Caco-2 (cell line): ENCODE data around the gene SLC30A10. TPM values are rescaled to one million over a fixed set of nuclear protein-coding genes. Genes with fewer than 3 reads are reported as not detected.
"Not testable (repeated sequence)": the region's sequence is repeated elsewhere in the genome, so short reads cannot be mapped to it uniquely, and the experiment has no call there.

ENCODE experiments used
- BruUV-seq: library from RNA; stranded (reverse); fragments of 400-500 nt; replicated peaks from 2 replicates; lab custom pipeline; 2021; lab: Mats Ljungman, UMichigan
- CTCF ChIA-PET: fragments of 300-600 bp; sonication (Branson Sonifier 250); formaldehyde crosslinking; loops from one replicate; lab custom pipeline; 2022; ENCODE audit warnings: antibody characterized with exemption; lab: Charles Lee
- POLR2A ChIA-PET: fragments of 300-600 bp; sonication (Branson Sonifier 250); formaldehyde crosslinking; loops from one replicate; lab custom pipeline; 2022; ENCODE audit warnings: antibody characterized with exemption; lab: Charles Lee
- DNase-seq, 2 experiments: peaks; one replicate each; pipeline versions ENCODE4 v3.0.0 to v3.0.0-alpha.2; 2020 to 2022
- H3K27me3 ChIP-seq: replicated peaks from 2 replicates; pipeline ENCODE4 v1.6.0; 2011; ENCODE audit warnings: low read length; ENCODE audit not compliant: control insufficient read depth, insufficient read depth
- H3K36me3 ChIP-seq: 2 replicates; pipeline ENCODE4 v1.5.1; 2011; ENCODE audit warnings: low read length; ENCODE audit not compliant: control insufficient read depth, insufficient read depth
- H3K4me1 ChIP-seq: fragments of 250-450 bp; sonication (Bioruptor Pico); 2 replicates; pipeline ENCODE4 v1.5.1; 2020; ENCODE audit warnings: mild to moderate bottlenecking
- H3K4me3 ChIP-seq: 2 replicates; pipeline ENCODE4 v1.5.1; 2011; ENCODE audit warnings: low read depth, mild to moderate bottlenecking, control low read depth, low read length
- H3K9me3 ChIP-seq: fragments of 250-450 bp; sonication (Bioruptor Pico); 2 replicates; pipeline ENCODE4 v1.5.1; 2020; ENCODE audit warnings: mild to moderate bottlenecking, moderate library complexity
- H3K27ac Mint-ChIP-seq: one replicate; pipeline ENCODE4 v1.8.0; 2022; ENCODE audit warnings: mixed read lengths; ENCODE audit not compliant: unreplicated experiment
- H3K27me3 Mint-ChIP-seq: one replicate; pipeline ENCODE4 v1.8.0; 2022; ENCODE audit warnings: mixed read lengths; ENCODE audit not compliant: insufficient read depth, unreplicated experiment
- H3K36me3 Mint-ChIP-seq: one replicate; pipeline ENCODE4 v1.8.0; 2022; ENCODE audit warnings: mild to moderate bottlenecking, mixed read lengths; ENCODE audit not compliant: insufficient read depth, unreplicated experiment
- H3K4me1 Mint-ChIP-seq: one replicate; pipeline ENCODE4 v1.8.0; 2022; ENCODE audit warnings: low read depth, mixed read lengths; ENCODE audit not compliant: unreplicated experiment
- H3K4me3 Mint-ChIP-seq: one replicate; pipeline ENCODE4 v1.8.0; 2022; ENCODE audit warnings: mild to moderate bottlenecking, moderate library complexity, mixed read lengths; ENCODE audit not compliant: unreplicated experiment
- H3K9me3 Mint-ChIP-seq: one replicate; pipeline ENCODE4 v1.8.0; 2022; ENCODE audit warnings: mixed read lengths; ENCODE audit not compliant: unreplicated experiment
- intact Hi-C: fragments of 100-400 bp; cut with micrococcal nuclease; formaldehyde crosslinking; loops from one replicate; pipeline ENCODE4 v1.10.0; 2022; ENCODE audit not compliant: unreplicated experiment
- total RNA-seq: library from RNA; stranded (reverse); gene quantifications from 2 replicates; pipeline ENCODE4 v1.2.3, GENCODE V29; 2022
- TF ChIP-seq, protein P1 (sequence below), 2 experiments: fragments of 200-600 bp in 1 of 2; IDR thresholded peaks; 1 replicate in 1 of 2; 2 replicates in 1 of 2; pipeline versions ENCODE4 v1.5.1 to v1.8.0; 2011 to 2022; ENCODE audit warnings: antibody characterized with exemption in 1 of 2, control low read depth in 1 of 2, inconsistent platforms in 1 of 2, low read depth in 1 of 2, low read length in 1 of 2, mild to moderate bottlenecking in 1 of 2, moderate library complexity in 1 of 2; ENCODE audit not compliant: insufficient read depth in 1 of 2, severe bottlenecking in 1 of 2, unreplicated experiment in 1 of 2

SLC30A10 gene
- total RNA-seq, 1 experiment from 2014 or later: 0.39 TPM

DNA sequence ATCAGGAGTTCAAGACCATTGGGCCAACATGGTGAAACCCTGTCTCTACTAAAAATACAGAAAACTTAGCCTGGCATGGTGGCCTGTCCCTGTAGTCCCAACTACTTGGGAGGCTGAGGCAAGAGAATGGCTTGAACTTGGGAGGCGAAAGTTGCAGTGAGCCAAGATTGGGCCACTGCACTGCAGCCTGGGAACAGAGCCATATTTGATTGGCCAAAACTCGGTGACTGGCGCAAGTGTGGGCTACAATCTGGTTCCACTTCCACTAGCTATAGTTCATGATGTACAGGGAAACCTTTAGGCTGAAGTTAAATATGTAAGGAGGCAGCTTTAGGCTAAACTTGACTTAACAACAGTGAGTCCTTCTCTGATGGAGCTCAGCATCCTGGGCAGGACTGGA lies 20.2 kb downstream of the SLC30A10 start:
- peaks cover under 1% of the 10 kb centered on the region for H3K36me3 Mint-ChIP-seq
- H3K27ac Mint-ChIP-seq: no peak overlapping the region
- CTCF ChIA-PET: no interaction called here

DNA sequence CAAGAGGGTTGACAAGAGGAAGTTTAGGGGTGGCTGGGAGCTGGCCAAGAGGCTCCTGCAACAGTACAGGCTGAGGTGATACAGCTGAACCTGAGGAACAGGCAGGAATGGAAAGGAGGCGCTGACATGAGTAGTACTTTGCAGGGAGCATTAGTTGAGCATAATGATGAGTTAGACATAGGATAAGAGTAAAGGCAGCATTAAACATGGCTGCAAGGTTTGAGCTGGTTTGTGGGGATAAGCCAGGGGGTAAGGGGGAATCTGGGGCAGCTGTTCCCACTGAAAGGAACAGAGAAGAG lies 20.6 kb downstream of the SLC30A10 start:
- Histone ChIP-seq H3K9me3 (no peaks in the 10 kb centered on the region), H3K36me3 (no peaks in the 10 kb centered on the region), H3K4me3 (no peak overlapping the region), H3K4me1 (no peaks in the 10 kb centered on the region), H3K27me3 (no peaks in the 10 kb centered on the region)
- H3K4me3 Mint-ChIP-seq: no peak overlapping the region
- TF ChIP-seq, protein P1, sequence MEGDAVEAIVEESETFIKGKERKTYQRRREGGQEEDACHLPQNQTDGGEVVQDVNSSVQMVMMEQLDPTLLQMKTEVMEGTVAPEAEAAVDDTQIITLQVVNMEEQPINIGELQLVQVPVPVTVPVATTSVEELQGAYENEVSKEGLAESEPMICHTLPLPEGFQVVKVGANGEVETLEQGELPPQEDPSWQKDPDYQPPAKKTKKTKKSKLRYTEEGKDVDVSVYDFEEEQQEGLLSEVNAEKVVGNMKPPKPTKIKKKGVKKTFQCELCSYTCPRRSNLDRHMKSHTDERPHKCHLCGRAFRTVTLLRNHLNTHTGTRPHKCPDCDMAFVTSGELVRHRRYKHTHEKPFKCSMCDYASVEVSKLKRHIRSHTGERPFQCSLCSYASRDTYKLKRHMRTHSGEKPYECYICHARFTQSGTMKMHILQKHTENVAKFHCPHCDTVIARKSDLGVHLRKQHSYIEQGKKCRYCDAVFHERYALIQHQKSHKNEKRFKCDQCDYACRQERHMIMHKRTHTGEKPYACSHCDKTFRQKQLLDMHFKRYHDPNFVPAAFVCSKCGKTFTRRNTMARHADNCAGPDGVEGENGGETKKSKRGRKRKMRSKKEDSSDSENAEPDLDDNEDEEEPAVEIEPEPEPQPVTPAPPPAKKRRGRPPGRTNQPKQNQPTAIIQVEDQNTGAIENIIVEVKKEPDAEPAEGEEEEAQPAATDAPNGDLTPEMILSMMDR (IDR thresholded peaks at IDR 0.05; ENCODE audit: insufficient read depth in 1 of 2, low read depth in 1 of 2, low read length in 1 of 2, severe bottlenecking in 1 of 2, unreplicated experiment in 1 of 2): no peak
- H3K27me3 Mint-ChIP-seq: no peaks in the 10 kb centered on the region
- intact Hi-C loops: no loop called here
- POLR2A ChIA-PET: no interaction called here
- H3K27ac Mint-ChIP-seq: no peak overlapping the region
- CTCF ChIA-PET: no interaction called here
- no TSS peak for BruUV-seq
- no peaks in the 10 kb centered on the region for H3K4me1 Mint-ChIP-seq
- DNase-seq: no peak
- peaks cover 4% of the 10 kb centered on the region for H3K36me3 Mint-ChIP-seq
- H3K9me3 Mint-ChIP-seq: no peaks in the 10 kb centered on the region

More for the DNA sequence above, 20.2 kb downstream of the SLC30A10 start:
- Mint-ChIP-seq H3K4me1 (no peaks in the 10 kb centered on the region), H3K9me3 (no peaks in the 10 kb centered on the region), H3K27me3 (no peaks in the 10 kb centered on the region), H3K4me3 (no peak overlapping the region)
- Histone ChIP-seq H3K4me3 (no peak overlapping the region), H3K36me3 (no peaks in the 10 kb centered on the region), H3K9me3 (no peaks in the 10 kb centered on the region), H3K27me3 (no peaks in the 10 kb centered on the region), H3K4me1 (no peaks in the 10 kb centered on the region)
- POLR2A ChIA-PET: no interaction called here
- no peak for DNase-seq
- TF ChIP-seq, protein P1 (IDR thresholded peaks at IDR 0.05; ENCODE audit: insufficient read depth in 1 of 2, low read depth in 1 of 2, low read length in 1 of 2, severe bottlenecking in 1 of 2, unreplicated experiment in 1 of 2): no peak
- intact Hi-C loops: no loop called here
- BruUV-seq: no TSS peak

DNA sequence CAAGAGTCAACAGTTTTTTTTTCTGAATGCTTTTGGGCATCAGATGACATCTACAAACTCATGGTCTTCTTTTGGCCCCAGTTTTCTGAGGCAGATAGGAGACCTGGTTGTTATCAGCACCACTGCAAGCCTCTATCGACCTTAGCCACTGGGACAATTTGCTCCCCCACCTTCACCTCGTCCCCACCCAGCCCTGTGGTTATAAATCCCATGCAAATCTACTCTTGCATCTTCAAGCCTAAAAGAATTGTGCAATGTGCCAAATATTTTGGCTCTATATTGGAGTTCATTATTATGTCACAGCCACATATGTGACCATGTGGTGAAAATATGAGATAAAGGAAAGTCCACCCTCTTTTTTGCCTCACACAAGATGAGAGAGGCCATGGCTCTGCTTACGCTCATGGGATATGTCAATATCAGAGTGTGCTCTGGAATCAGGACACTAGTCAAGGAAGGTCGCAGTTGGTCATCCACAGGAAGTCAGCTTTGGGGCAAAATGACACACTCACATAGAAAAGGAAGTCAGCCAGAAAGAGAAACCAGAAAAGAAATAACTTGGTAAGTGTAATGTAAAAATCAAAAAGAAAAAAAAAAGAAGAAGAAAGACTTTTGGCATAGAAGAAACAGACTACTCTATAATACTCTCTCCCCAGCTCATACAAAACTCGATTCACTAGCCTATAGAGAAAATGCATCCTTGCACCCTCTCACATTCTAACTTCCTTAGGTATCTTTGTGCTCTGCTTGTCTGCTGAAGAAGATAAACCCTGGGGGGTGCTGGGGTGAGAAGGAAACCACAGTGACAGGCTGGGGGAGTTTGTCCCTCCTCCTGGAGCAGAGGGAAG lies 21.2 kb downstream of the SLC30A10 start:
- Mint-ChIP-seq H3K27me3 (no peaks in the 10 kb centered on the region), H3K9me3 (no peaks in the 10 kb centered on the region), H3K4me3 (no peak overlapping the region), H3K4me1 (no peaks in the 10 kb centered on the region), H3K36me3 (peaks cover 4% of the 10 kb centered on the region), H3K27ac (no peak overlapping the region)
- Histone ChIP-seq H3K4me1 (no peaks in the 10 kb centered on the region), H3K4me3 (no peak overlapping the region), H3K9me3 (no peaks in the 10 kb centered on the region), H3K36me3 (no peaks in the 10 kb centered on the region), H3K27me3 (no peaks in the 10 kb centered on the region)
- DNase-seq: no peak
- ChIA-PET CTCF (no interaction called here), POLR2A (no interaction called here)
- BruUV-seq: no TSS peak
- intact Hi-C loops: no loop called here
- TF ChIP-seq, protein P1 (IDR thresholded peaks at IDR 0.05; ENCODE audit: insufficient read depth in 1 of 2, low read depth in 1 of 2, low read length in 1 of 2, severe bottlenecking in 1 of 2, unreplicated experiment in 1 of 2): no peak

DNA sequence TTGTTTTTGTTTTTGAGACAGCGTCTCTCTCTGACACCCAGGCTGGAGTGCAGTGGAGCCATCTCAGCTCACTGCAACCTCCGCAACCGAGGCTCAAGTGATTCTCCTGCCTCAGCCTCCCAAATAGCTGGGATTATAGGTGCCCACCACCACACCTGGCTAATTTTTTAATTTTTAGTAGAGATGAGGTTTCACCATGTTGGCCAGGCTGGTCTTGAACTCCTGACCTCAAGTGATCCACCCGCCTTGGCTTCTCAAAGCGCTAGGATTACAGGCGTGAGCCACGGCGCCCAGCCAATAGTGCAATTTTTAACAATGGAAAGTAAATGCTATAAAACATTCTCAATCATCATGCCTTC lies 21.8 kb downstream of the SLC30A10 start:
- H3K27me3 ChIP-seq, CTCF ChIA-PET, POLR2A ChIA-PET, H3K36me3 Mint-ChIP-seq, H3K27ac Mint-ChIP-seq, H3K9me3 Mint-ChIP-seq, H3K4me1 ChIP-seq, H3K27me3 Mint-ChIP-seq, BruUV-seq, H3K36me3 ChIP-seq, DNase-seq, H3K4me1 Mint-ChIP-seq, intact Hi-C loops, H3K4me3 Mint-ChIP-seq, H3K4me3 ChIP-seq, H3K9me3 ChIP-seq: not testable (repeated sequence)
